ENCODE measurements around the gene ABTB1.

DNA sequence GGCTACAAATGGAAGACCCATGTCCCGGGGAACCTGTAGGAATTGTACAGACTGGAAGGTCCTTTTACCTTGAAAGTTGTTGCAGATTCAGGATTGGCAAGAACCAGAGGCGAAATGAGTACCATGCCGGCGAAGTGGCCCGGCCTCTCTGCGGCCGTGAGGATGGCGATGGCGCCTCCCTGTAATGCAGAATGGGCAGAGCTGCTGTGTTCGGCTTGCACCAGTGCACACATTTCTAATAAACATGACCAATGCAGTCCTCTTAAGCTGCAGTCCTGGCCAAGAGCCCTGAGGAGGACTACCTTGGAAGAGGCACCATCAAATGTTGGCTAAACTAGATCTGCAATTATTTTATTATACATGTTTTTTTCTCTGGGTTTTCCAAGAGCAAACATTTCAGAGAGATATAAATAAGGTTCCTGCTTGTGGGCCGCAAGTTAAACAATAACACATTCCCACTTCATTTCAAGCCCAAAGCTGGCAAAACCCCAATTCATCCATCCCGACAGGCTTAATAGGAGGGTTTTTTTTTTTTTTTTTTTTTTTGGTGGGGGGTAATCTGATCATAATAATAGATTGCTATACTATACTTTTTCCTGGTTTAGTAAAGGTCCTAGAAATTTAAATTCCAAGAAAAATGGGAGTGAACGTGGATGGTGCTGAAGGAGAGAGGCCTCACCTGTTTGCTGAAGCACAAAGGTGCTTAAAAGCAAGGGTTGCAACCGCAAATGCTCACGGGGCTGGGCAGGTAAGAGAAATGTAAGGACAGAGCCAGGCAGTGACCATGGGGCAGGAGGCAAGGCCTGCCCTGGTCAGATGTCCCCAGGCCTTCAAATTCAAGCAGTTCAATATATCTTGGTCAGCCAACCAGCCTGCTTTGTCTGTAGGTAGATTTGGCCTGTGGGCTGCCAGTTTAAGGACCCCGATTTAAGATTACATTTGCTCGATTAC, 48.5 kb downstream of the ABTB1 start:
- no peak for TF ChIP-seq YY1 (IDR thresholded peaks at IDR 0.05; ENCODE audit: insufficient read depth, insufficient read length)
- TF ChIP-seq ZNF274 (IDR thresholded peaks at IDR 0.05; ENCODE audit: low read depth, low read length): no peak
